Neuron (in vitro differentiated cells): ENCODE results near the gene WDR45B.
"Not testable (repeated sequence)": the region's sequence is repeated elsewhere in the genome, so short reads cannot be mapped to it uniquely, and the experiment has no call there.

ENCODE experiments used
- H2AFZ ChIP-seq: one replicate; pipeline ENCODE4 v1.6.1; 2013; ENCODE audit warnings: low read depth, mild to moderate bottlenecking, inconsistent platforms, low read length, moderate library complexity
- H3K27me3 ChIP-seq: one replicate; pipeline ENCODE4 v1.6.1; 2013; ENCODE audit warnings: low read length; ENCODE audit not compliant: insufficient read depth
- H3K36me3 ChIP-seq: one replicate; pipeline ENCODE4 v1.6.1; 2013; ENCODE audit warnings: low read length; ENCODE audit not compliant: insufficient read depth
- H3K4me1 ChIP-seq: one replicate; pipeline ENCODE4 v1.6.1; 2013; ENCODE audit warnings: low read length; ENCODE audit not compliant: insufficient read depth
- H3K4me3 ChIP-seq: 2 replicates; pipeline ENCODE4 v1.5.1; 2013; ENCODE audit warnings: mild to moderate bottlenecking, low read length, moderate library complexity
- H3K9me3 ChIP-seq: one replicate; pipeline ENCODE4 v1.6.1; 2013; ENCODE audit warnings: low read length

The WDR45B gene

DNA sequence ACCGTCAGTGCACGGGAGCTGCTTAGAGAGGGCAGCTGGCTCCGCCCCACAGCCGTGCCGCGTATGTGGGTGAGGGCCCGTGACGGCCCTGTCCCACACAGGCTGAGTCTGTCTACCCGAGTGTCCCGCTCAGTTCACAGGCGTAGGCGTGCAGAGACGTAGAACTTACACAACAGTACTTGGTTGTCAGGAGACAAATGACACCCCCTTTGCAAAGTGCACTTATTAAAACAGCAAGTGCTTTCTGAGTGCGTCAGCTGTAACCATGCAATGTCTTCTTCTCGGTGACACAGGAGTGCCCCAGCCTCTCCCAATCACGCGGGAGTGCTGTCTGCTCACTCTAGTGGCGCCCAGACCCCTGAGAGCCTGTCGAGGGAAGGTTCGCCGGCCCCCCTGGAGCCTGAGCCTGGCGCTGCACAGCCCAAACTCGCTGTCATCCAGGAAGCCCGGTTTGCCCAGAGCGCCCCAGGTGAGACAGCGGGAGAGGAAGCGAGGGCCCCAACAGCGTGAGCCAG lies 64.5 kb downstream of the WDR45B start:
- Histone ChIP-seq H3K36me3 (peaks cover 63% of the 10 kb centered on the region), H3K4me3 (no peak overlapping the region), H3K9me3 (no peaks in the 10 kb centered on the region)

DNA sequence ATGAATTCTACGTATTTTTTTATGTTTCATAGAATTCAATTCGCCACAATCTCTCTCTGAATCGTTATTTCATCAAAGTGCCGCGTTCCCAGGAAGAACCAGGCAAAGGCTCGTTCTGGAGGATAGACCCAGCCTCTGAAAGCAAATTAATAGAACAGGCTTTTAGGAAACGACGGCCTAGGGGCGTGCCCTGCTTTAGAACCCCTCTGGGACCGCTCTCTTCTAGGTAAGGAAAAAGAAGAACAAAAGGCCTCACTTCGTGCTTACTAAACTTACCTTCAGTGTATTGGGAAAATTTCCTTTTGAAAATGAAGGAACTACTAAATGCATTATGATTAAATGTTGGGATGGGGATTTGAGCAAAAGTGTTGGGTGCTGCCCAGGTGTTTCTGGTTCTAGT lies 65.5 kb downstream of the WDR45B start:
- H3K4me1 ChIP-seq = no peaks in the 10 kb centered on the region
- H2AFZ ChIP-seq = no peak overlapping the region
- no peaks in the 10 kb centered on the region for H3K27me3 ChIP-seq
- H3K36me3 ChIP-seq = peaks cover 67% of the 10 kb centered on the region
- no peak overlapping the region for H3K4me3 ChIP-seq
- no peaks in the 10 kb centered on the region for H3K9me3 ChIP-seq

More for the DNA sequence above, 64.5 kb downstream of the WDR45B start:
- H3K4me1 ChIP-seq = no peaks in the 10 kb centered on the region
- H2AFZ ChIP-seq = no peak overlapping the region
- H3K27me3 ChIP-seq = no peaks in the 10 kb centered on the region

GRCh38 chr17:82582213-82582612 lies 66.0 kb downstream of the WDR45B start:
- Histone ChIP-seq H2AFZ (no peak overlapping the region), H3K4me3 (no peak overlapping the region), H3K4me1 (no peaks in the 10 kb centered on the region), H3K9me3 (no peaks in the 10 kb centered on the region), H3K27me3 (no peaks in the 10 kb centered on the region), H3K36me3 (peaks cover 66% of the 10 kb centered on the region)

DNA sequence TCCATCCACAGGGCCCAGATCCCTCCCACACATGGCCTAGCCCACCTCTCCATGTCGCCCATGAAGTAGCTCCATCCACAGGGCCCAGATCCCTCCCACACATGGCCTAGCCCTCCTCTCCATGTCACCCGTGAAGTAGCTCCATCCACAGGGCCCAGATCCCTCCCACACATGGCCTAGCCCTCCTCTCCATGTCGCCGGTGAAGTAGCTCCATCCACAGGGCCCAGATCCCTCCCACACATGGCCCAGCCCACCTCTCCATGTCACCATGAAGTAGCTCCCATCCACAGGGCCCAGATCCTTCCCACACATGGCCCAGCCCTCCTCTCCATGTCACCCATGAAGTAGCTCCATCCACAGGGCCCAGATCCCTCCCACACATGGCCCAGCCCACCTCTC lies 68.3 kb downstream of the WDR45B start:
- H3K4me3 ChIP-seq, H3K27me3 ChIP-seq, H3K4me1 ChIP-seq, H3K9me3 ChIP-seq, H2AFZ ChIP-seq: not testable (repeated sequence)
- peaks cover 63% of the 10 kb centered on the region for H3K36me3 ChIP-seq

DNA sequence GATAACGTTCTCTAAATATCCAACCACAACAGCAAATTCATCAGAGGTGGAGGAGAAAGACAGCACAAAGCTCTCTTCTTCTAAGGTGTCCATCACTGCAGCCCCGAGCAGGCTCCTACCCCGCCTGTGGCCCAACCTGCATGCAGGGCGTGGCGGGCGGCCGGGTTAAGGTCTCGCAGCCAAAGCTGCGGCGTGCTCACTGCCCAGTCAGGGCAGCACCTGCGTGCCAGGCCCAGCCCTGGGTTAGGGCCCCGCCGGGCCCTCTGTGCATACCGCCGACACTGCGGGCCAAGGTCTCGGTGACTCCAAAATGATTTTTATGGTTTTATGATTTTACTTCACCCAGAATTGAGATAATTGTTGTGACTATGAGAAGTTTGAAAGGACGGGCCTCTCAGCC lies 70.9 kb downstream of the WDR45B start:
- no peak overlapping the region for H3K4me3 ChIP-seq
- no peaks in the 10 kb centered on the region for H3K4me1 ChIP-seq
- H3K9me3 ChIP-seq = peaks cover 1% of the 10 kb centered on the region
- no peaks in the 10 kb centered on the region for H3K27me3 ChIP-seq
- H3K36me3 ChIP-seq = peaks cover 65% of the 10 kb centered on the region
- no peak overlapping the region for H2AFZ ChIP-seq

- not testable (repeated sequence) for H3K4me3 ChIP-seq, H2AFZ ChIP-seq, H3K4me1 ChIP-seq, H3K27me3 ChIP-seq, H3K9me3 ChIP-seq
- peaks cover 69% of the 10 kb centered on the region for H3K36me3 ChIP-seq
Observed at GRCh38 chr17:82575581-82576221, 72.5 kb downstream of the WDR45B start.

GRCh38 chr17:82574041-82574440 lies 74.2 kb downstream of the WDR45B start:
- H3K27me3 ChIP-seq = no peaks in the 10 kb centered on the region
- H3K36me3 ChIP-seq = peaks cover 80% of the 10 kb centered on the region
- H3K9me3 ChIP-seq = peaks cover 1% of the 10 kb centered on the region
- H3K4me3 ChIP-seq = no peak overlapping the region
- no peaks in the 10 kb centered on the region for H3K4me1 ChIP-seq
- no peak overlapping the region for H2AFZ ChIP-seq

DNA sequence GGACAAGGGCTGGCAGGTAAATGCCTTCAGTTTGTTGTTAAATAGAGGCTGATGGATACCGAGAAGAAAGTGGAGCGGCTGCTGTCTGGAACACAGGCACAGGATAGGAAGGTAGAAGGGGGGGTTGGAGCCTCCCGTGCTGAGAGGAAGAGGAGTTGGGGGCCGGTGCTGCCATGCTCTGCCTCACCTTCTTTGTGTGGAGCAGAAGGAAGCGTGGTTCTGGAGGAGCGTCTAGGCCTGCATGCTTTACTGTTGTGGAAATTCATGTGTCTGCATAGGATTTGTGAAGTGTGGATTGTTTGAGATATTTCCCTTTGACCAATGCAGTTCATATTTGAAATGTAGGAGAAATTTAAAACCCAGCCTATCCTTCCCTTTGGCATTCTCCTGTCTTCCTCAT lies 76.4 kb downstream of the WDR45B start:
- H3K36me3 ChIP-seq = peaks cover 83% of the 10 kb centered on the region

GRCh38 chr17:82570277-82570676 lies 78.0 kb downstream of the WDR45B start:
- Histone ChIP-seq H3K9me3 (peaks cover 1% of the 10 kb centered on the region), H3K4me1 (no peaks in the 10 kb centered on the region), H3K4me3 (no peak overlapping the region), H3K36me3 (peaks cover 89% of the 10 kb centered on the region), H2AFZ (no peak overlapping the region), H3K27me3 (no peaks in the 10 kb centered on the region)

More for the DNA sequence above, 76.4 kb downstream of the WDR45B start:
- peaks cover 1% of the 10 kb centered on the region for H3K9me3 ChIP-seq
- H3K27me3 ChIP-seq = no peaks in the 10 kb centered on the region
- no peaks in the 10 kb centered on the region for H3K4me1 ChIP-seq
- H3K4me3 ChIP-seq = no peak overlapping the region
- no peak overlapping the region for H2AFZ ChIP-seq

DNA sequence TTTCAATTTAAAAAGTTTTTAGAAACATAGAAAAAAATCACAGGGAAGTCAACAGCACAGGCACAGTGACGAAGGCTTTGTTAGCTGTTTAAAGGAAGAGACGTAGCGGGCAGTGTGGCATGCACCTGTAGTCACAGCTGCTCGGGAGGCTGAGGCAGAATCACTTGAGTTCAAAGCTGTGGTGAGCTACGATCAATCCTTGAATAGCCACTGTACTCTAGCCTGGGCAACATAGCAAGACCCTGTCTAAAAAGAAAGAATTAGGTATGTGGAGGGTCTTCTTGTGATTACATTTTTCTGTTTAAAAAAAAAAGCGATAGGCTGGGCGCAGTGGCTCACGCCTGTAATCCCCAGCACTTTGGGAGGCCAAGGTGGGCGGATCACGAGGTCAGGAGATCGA lies 78.6 kb downstream of the WDR45B start:
- Histone ChIP-seq H3K4me3 (no peak overlapping the region), H2AFZ (no peak overlapping the region), H3K4me1 (no peaks in the 10 kb centered on the region), H3K27me3 (no peaks in the 10 kb centered on the region), H3K36me3 (peaks cover 88% of the 10 kb centered on the region), H3K9me3 (peaks cover 1% of the 10 kb centered on the region)

DNA sequence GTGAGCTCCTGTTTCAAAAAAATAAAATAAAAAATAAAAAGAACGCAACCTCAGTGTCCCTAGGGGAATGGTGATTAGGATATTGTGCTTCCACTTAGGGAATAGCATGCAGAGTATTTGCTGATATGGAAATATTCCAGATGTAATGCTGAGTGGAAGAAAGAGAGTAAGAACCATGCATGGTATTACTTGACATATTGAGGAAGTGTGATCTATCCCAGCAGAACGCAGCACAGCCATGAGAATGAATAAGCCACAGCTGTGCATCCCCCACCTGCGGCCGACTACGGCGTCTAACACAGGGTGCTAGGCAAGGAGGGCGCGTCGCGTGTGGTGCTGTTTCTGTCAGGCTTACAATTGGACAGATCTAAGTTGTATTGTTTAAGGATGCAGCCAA lies 79.2 kb downstream of the WDR45B start:
- H3K4me1 ChIP-seq = no peaks in the 10 kb centered on the region
- H2AFZ ChIP-seq = no peak overlapping the region
- no peak overlapping the region for H3K4me3 ChIP-seq
- peaks cover 84% of the 10 kb centered on the region for H3K36me3 ChIP-seq
- no peaks in the 10 kb centered on the region for H3K27me3 ChIP-seq
- peaks cover 1% of the 10 kb centered on the region for H3K9me3 ChIP-seq

- H3K27me3 ChIP-seq = no peaks in the 10 kb centered on the region
- no peaks in the 10 kb centered on the region for H3K9me3 ChIP-seq
- H2AFZ ChIP-seq = no peak overlapping the region
- H3K36me3 ChIP-seq = peaks cover 68% of the 10 kb centered on the region
- no peak overlapping the region for H3K4me3 ChIP-seq
- H3K4me1 ChIP-seq = no peaks in the 10 kb centered on the region
Observed at GRCh38 chr17:82567286-82567685, 81.0 kb downstream of the WDR45B start.

DNA sequence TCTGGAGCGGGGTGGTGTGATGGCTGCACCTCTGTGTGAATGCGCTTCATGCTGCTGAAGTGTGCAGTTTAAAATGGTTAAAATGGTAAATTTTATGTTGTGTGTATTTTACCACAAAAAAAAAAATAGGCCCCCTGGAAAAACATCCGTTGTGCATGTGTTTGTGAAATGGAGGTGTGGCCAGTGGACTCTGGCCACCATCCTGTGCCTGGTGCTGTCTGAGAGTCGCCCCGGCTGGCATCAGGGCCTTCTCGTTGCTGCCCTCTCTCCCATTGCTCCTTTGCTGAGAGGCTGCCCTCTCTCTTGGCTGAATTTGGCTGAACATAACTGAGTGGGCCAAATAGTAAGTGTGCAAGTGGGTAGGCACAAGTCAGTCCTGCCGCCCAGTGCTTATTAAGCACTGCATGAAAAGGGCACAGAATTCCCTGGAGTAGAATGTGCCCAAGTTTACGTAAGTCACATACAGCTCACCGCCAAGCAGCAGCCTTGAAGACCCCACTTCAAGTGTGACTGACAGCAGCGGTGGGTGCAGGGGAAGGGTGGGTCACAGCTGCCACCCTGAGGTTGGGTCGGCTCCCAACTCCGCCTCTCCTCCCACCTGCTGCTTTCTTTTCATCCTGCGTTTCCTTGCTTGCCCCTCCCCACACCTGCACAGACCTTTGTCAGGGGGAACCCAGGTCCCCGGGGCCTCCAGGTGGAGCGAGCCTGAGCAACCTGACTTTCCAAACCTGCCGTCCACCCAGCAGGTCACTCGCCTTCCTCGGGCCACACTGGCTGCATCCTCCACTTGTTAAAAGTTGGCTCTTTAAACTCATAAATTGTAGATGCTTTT lies 81.9 kb downstream of the WDR45B start:
- H3K9me3 ChIP-seq = no peaks in the 10 kb centered on the region
- peaks cover 60% of the 10 kb centered on the region for H3K36me3 ChIP-seq
- no peaks in the 10 kb centered on the region for H3K4me1 ChIP-seq
- H2AFZ ChIP-seq = no peak overlapping the region
- no peaks in the 10 kb centered on the region for H3K27me3 ChIP-seq
- H3K4me3 ChIP-seq = no peak overlapping the region
